ENCODE measurements around the gene TRRAP. TPM values are rescaled to one million over a fixed set of nuclear protein-coding genes. Genes with fewer than 3 reads are reported as not detected.

TRRAP gene
- total and polyA plus RNA-seq, 10 donors = 8.4 to 73.4 (median 57.5) TPM

GRCh38 chr7:98970016-98970615 lies 91.8 kb downstream of the TRRAP start:
- peak; percentile 61 for DNase-seq
- 94 to 97% (median 96%) methylated on average over 19 to 24 of the region's 24 CpGs for WGBS, 5 donors
- Histone ChIP-seq H3K4me1 (no peaks in the 10 kb centered on the region), H3K36me3 (peaks cover 6 to 100% (median 100%) of the 10 kb centered on the region in 6 donors), H3K4me3 (no peak overlapping the region), H3K9me3 (no peaks in the 10 kb centered on the region), H3K27ac (no peak overlapping the region), H3K27me3 (replicated peaks in 1 of 7) (no peaks in the 10 kb centered on the region)
- TF ChIP-seq POLR2A (IDR thresholded peaks at IDR 0.05) = no peak
- no peak for TF ChIP-seq POLR2AphosphoS5 (IDR thresholded peaks at IDR 0.05)
- no peak for TF ChIP-seq CTCF (IDR thresholded peaks at IDR 0.05 in 8 of 11, conservative IDR thresholded peaks at IDR 0.05 in 3 of 11)
- intact Hi-C loops (cut with DNase I; ENCODE audit: low total_unique reads) = no loop called here

- peak; percentile 44 for DNase-seq
- TF ChIP-seq POLR2A (IDR thresholded peaks at IDR 0.05) = no peak
- TF ChIP-seq POLR2AphosphoS5 (IDR thresholded peaks at IDR 0.05) = no peak
- no peak for TF ChIP-seq CTCF (IDR thresholded peaks at IDR 0.05 in 8 of 11, conservative IDR thresholded peaks at IDR 0.05 in 3 of 11)
- no peak overlapping the region for H3K4me3 ChIP-seq
- H3K36me3 ChIP-seq = peaks cover 6 to 100% (median 99%) of the 10 kb centered on the region in 6 donors
- H3K9me3 ChIP-seq = no peaks in the 10 kb centered on the region
- H3K27ac ChIP-seq = no peak overlapping the region
- WGBS, 5 donors = 95 to 97% (median 96%) methylated on average over 10 to 12 of the region's 12 CpGs
- intact Hi-C loops (cut with DNase I; ENCODE audit: low total_unique reads) = no loop called here
- H3K4me1 ChIP-seq = no peaks in the 10 kb centered on the region
- H3K27me3 ChIP-seq (replicated peaks in 1 of 7) = no peaks in the 10 kb centered on the region
Observed at GRCh38 chr7:98970805-98971204, 92.5 kb downstream of the TRRAP start.

GRCh38 chr7:98974205-98974604 lies 95.9 kb downstream of the TRRAP start:
- WGBS, 5 donors = 93 to 98% (median 97%) methylated on average over 4 of the region's 4 CpGs

More at GRCh38 chr7:98974205-98974604, 95.9 kb downstream of the TRRAP start:
- no peak for DNase-seq
- H3K9me3 ChIP-seq = no peaks in the 10 kb centered on the region
- H3K4me3 ChIP-seq = no peak overlapping the region
- intact Hi-C loops (cut with DNase I; ENCODE audit: low total_unique reads) = no loop called here
- H3K27me3 ChIP-seq (replicated peaks in 1 of 7) = no peaks in the 10 kb centered on the region
- no peak overlapping the region for H3K27ac ChIP-seq
- H3K4me1 ChIP-seq = no peaks in the 10 kb centered on the region
- TF ChIP-seq POLR2A (IDR thresholded peaks at IDR 0.05) = no peak
- no peak for TF ChIP-seq POLR2AphosphoS5 (IDR thresholded peaks at IDR 0.05)
- TF ChIP-seq CTCF (IDR thresholded peaks at IDR 0.05 in 8 of 11, conservative IDR thresholded peaks at IDR 0.05 in 3 of 11) = no peak
- H3K36me3 ChIP-seq = peaks cover 26 to 100% (median 99%) of the 10 kb centered on the region in 6 donors
